Mesendoderm (in vitro differentiated cells): ENCODE data around the gene PAM.

Source experiments
- DNase-seq: peaks from one replicate; pipeline ENCODE4 v3.0.0; 2013
- H2AK5ac ChIP-seq: 2 replicates; pipeline ENCODE4 v1.6.1; 2013; ENCODE audit warnings: low read length, inconsistent platforms
- H2BK120ac ChIP-seq: 2 replicates; pipeline ENCODE4 v1.6.1; 2013; ENCODE audit warnings: low read depth, mild to moderate bottlenecking, low read length, moderate library complexity, mixed read lengths
- H2BK15ac ChIP-seq: replicated peaks from 2 replicates; pipeline ENCODE4 v1.6.1; 2013; ENCODE audit warnings: low read depth, mild to moderate bottlenecking, moderate library complexity
- H2BK5ac ChIP-seq: 2 replicates; pipeline ENCODE4 v1.6.1; 2013; ENCODE audit warnings: low read length, inconsistent platforms
- H3K18ac ChIP-seq: 2 replicates; pipeline ENCODE4 v1.6.1; 2013; ENCODE audit warnings: mild to moderate bottlenecking, low read length, mixed read lengths
- H3K23ac ChIP-seq: one replicate; pipeline ENCODE4 v1.6.1; 2013; ENCODE audit warnings: low read length
- H3K27ac ChIP-seq: 2 replicates; pipeline ENCODE4 v1.5.1; 2013; ENCODE audit warnings: low read depth, mild to moderate bottlenecking, inconsistent platforms, low read length, moderate library complexity
- H3K27me3 ChIP-seq: 2 replicates; pipeline ENCODE4 v1.6.1; 2013; ENCODE audit warnings: low read length, control low read depth, mild to moderate bottlenecking, inconsistent platforms; ENCODE audit not compliant: insufficient read depth, poor library complexity
- H3K36me3 ChIP-seq: 2 replicates; pipeline ENCODE4 v1.6.1; 2013; ENCODE audit warnings: low read length, inconsistent platforms; ENCODE audit not compliant: control insufficient read depth, insufficient read depth
- H3K4ac ChIP-seq: one replicate; pipeline ENCODE4 v1.6.1; 2013; ENCODE audit warnings: low read depth, mild to moderate bottlenecking, low read length, moderate library complexity
- H3K4me1 ChIP-seq: 2 replicates; pipeline ENCODE4 v1.6.1; 2013; ENCODE audit warnings: low read depth, low read length, inconsistent platforms; ENCODE audit not compliant: control insufficient read depth
- H3K4me2 ChIP-seq: 2 replicates; pipeline ENCODE4 v1.6.1; 2013; ENCODE audit warnings: low read length
- H3K4me3 ChIP-seq: 2 replicates; pipeline ENCODE4 v1.5.1; 2013; ENCODE audit warnings: mild to moderate bottlenecking, low read length
- H3K56ac ChIP-seq: one replicate; pipeline ENCODE4 v1.6.1; 2013; ENCODE audit warnings: low read length
- H3K79me1 ChIP-seq: 2 replicates; pipeline ENCODE4 v1.6.1; 2013; ENCODE audit warnings: low read length, inconsistent platforms
- H3K79me2 ChIP-seq: 2 replicates; pipeline ENCODE4 v1.6.1; 2013; ENCODE audit warnings: mild to moderate bottlenecking, low read length; ENCODE audit not compliant: control insufficient read depth, insufficient read depth
- H3K9ac ChIP-seq: 2 replicates; pipeline ENCODE4 v1.6.1; 2013; ENCODE audit warnings: low read length, inconsistent platforms
- H4K5ac ChIP-seq: one replicate; pipeline ENCODE4 v1.6.1; 2013; ENCODE audit warnings: low read length
- H4K8ac ChIP-seq: one replicate; pipeline ENCODE4 v1.6.1; 2013; ENCODE audit warnings: low read depth, mild to moderate bottlenecking, control low read depth, low read length, moderate library complexity
- WGBS: extraction: QIAGEN DNeasy Blood & Tissue Kit; methylation state at CpG from one replicate; pipeline ENCODE4 v1.1.7; 2013; ENCODE audit warnings: low lambda C conversion rate, missing lambda C conversion rate; ENCODE audit not compliant: insufficient coverage; ENCODE audit errors: extremely low coverage; 5-methylcytosine and 5-hydroxymethylcytosine counted together

Gene PAM

DNA sequence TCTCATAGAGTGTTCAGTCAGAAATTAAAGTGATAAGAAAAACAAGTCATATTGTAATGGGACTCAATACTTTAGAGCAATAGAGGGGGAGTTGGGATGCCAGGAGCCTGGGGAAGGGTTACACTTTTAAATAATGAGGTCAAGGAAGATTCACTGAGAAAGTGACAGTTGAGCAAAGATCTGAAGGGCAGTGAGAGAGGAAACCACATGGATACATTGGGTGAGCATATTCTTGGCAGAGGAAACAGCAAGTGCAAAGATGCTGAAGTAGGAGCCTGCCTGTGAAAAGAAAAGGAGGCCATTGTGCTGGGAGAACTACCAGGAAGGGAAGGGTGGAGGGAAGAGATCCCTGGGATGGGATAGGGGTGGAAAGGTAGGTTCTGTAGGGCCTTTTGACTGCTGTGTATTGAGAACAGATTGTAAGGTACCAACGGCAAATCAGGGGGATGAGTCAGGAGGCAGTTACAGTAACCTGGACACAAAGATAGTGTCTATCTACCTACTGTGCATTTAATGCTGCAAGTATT is 79.4 kb downstream of the PAM start:
- H3K4me2 ChIP-seq, result no peak overlapping the region
- H2BK5ac ChIP-seq, result no peak overlapping the region
- no peak overlapping the region for H3K23ac ChIP-seq
- H3K79me1 ChIP-seq, result no peaks in the 10 kb centered on the region
- no peak overlapping the region for H2AK5ac ChIP-seq
- H3K4me1 ChIP-seq, result no peaks in the 10 kb centered on the region
- no peak overlapping the region for H3K4me3 ChIP-seq
- H2BK120ac ChIP-seq, result no peak overlapping the region
- no peak overlapping the region for H3K4ac ChIP-seq
- no peaks in the 10 kb centered on the region for H3K79me2 ChIP-seq
- H4K5ac ChIP-seq, result no peak overlapping the region
- H3K27me3 ChIP-seq, result no peaks in the 10 kb centered on the region
- H3K27ac ChIP-seq, result no peak overlapping the region
- no peak overlapping the region for H3K56ac ChIP-seq
- no peaks in the 10 kb centered on the region for H3K36me3 ChIP-seq
- no peak overlapping the region for H4K8ac ChIP-seq
- no peak for DNase-seq
- no peak overlapping the region for H3K18ac ChIP-seq
- no peak overlapping the region for H3K9ac ChIP-seq
- H2BK15ac ChIP-seq, result no peak overlapping the region
- WGBS, result no CpG with 5 or more reads among the region's 1 CpG

- Histone ChIP-seq H3K56ac (no peak overlapping the region), H3K4ac (no peak overlapping the region), H2AK5ac (no peak overlapping the region), H3K79me1 (no peaks in the 10 kb centered on the region), H3K23ac (no peak overlapping the region), H2BK120ac (no peak overlapping the region), H3K4me3 (no peak overlapping the region), H3K4me2 (no peak overlapping the region), H3K4me1 (no peaks in the 10 kb centered on the region), H3K27me3 (no peaks in the 10 kb centered on the region), H4K8ac (no peak overlapping the region), H3K18ac (no peak overlapping the region), H3K79me2 (no peaks in the 10 kb centered on the region), H3K27ac (no peak overlapping the region), H3K9ac (no peak overlapping the region), H3K36me3 (no peaks in the 10 kb centered on the region), H2BK5ac (no peak overlapping the region), H2BK15ac (no peak overlapping the region), H4K5ac (no peak overlapping the region)
- DNase-seq, result no peak
- no CpG with 5 or more reads among the region's 2 CpGs for WGBS
These were observed 80.6 kb downstream of the PAM start for GRCh38 chr5:102835717-102836116.

DNA sequence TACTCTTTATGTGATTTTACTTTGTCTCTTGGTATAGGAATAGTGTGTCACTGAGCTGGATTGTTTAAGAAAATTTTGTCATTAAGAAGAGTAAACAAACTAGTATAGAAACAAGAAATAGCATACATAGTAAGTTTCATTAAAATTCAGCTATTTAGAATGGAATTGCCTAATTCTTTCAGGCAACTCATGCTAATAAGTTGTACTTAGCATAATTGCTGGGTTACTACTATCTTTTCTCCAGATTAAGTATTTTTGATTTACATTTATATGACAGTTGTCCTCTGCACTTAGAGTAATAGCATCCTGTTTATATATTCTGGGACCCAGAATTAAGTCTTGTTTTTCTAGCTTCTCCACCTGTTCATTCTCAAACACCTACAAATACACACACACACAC is 85.9 kb downstream of the PAM start:
- no peak overlapping the region for H3K56ac ChIP-seq
- H3K9ac ChIP-seq, result no peak overlapping the region
- H3K27ac ChIP-seq, result no peak overlapping the region
- no peak overlapping the region for H3K23ac ChIP-seq
- no peak overlapping the region for H2BK5ac ChIP-seq
- no peak overlapping the region for H3K4me3 ChIP-seq
- no peak overlapping the region for H2BK120ac ChIP-seq
- H3K4me2 ChIP-seq, result no peak overlapping the region
- no peaks in the 10 kb centered on the region for H3K27me3 ChIP-seq
- H3K4ac ChIP-seq, result no peak overlapping the region
- H2AK5ac ChIP-seq, result no peak overlapping the region
- H2BK15ac ChIP-seq, result no peak overlapping the region
- H4K5ac ChIP-seq, result no peak overlapping the region
- no peak overlapping the region for H3K18ac ChIP-seq
- H3K36me3 ChIP-seq, result no peaks in the 10 kb centered on the region
- no peaks in the 10 kb centered on the region for H3K4me1 ChIP-seq
- no peaks in the 10 kb centered on the region for H3K79me2 ChIP-seq
- H4K8ac ChIP-seq, result no peak overlapping the region
- H3K79me1 ChIP-seq, result no peaks in the 10 kb centered on the region
- no peak for DNase-seq

GRCh38 chr5:102843997-102844396 is 88.9 kb downstream of the PAM start:
- Histone ChIP-seq H2BK5ac (no peak overlapping the region), H3K18ac (no peak overlapping the region)

GRCh38 chr5:102845041-102845440 is 89.9 kb downstream of the PAM start:
- no peaks in the 10 kb centered on the region for H3K27me3 ChIP-seq
- no peaks in the 10 kb centered on the region for H3K36me3 ChIP-seq
- no peak overlapping the region for H4K8ac ChIP-seq
- no peaks in the 10 kb centered on the region for H3K79me1 ChIP-seq
- H2BK120ac ChIP-seq, result no peak overlapping the region
- H2AK5ac ChIP-seq, result no peak overlapping the region
- no peak overlapping the region for H4K5ac ChIP-seq
- no peak overlapping the region for H3K23ac ChIP-seq
- no peaks in the 10 kb centered on the region for H3K79me2 ChIP-seq
- no peak overlapping the region for H2BK5ac ChIP-seq
- no peaks in the 10 kb centered on the region for H3K4me1 ChIP-seq
- H3K4ac ChIP-seq, result no peak overlapping the region
- H3K56ac ChIP-seq, result no peak overlapping the region
- H3K27ac ChIP-seq, result no peak overlapping the region
- H2BK15ac ChIP-seq, result no peak overlapping the region
- no peak overlapping the region for H3K18ac ChIP-seq
- no peak overlapping the region for H3K9ac ChIP-seq
- no peak for DNase-seq
- WGBS, result no CpG with 5 or more reads among the region's 5 CpGs
- no peak overlapping the region for H3K4me3 ChIP-seq
- no peak overlapping the region for H3K4me2 ChIP-seq

More at GRCh38 chr5:102843997-102844396, 88.9 kb downstream of the PAM start:
- Histone ChIP-seq H3K56ac (no peak overlapping the region), H3K27me3 (no peaks in the 10 kb centered on the region), H2BK15ac (no peak overlapping the region), H3K4ac (no peak overlapping the region), H3K4me2 (no peak overlapping the region), H3K79me2 (no peaks in the 10 kb centered on the region), H4K5ac (no peak overlapping the region), H3K79me1 (no peaks in the 10 kb centered on the region), H3K4me3 (no peak overlapping the region), H2AK5ac (no peak overlapping the region), H3K9ac (no peak overlapping the region), H3K27ac (no peak overlapping the region), H4K8ac (no peak overlapping the region), H3K36me3 (no peaks in the 10 kb centered on the region), H3K4me1 (no peaks in the 10 kb centered on the region), H2BK120ac (no peak overlapping the region), H3K23ac (no peak overlapping the region)
- WGBS, result no CpG with 5 or more reads among the region's 1 CpG
- no peak for DNase-seq

GRCh38 chr5:102850503-102850902 is 95.4 kb downstream of the PAM start:
- Histone ChIP-seq H3K18ac (no peak overlapping the region), H2AK5ac (no peak overlapping the region), H3K36me3 (no peaks in the 10 kb centered on the region), H3K4me3 (no peak overlapping the region), H3K79me1 (no peaks in the 10 kb centered on the region), H3K27ac (no peak overlapping the region), H3K9ac (no peak overlapping the region), H4K5ac (no peak overlapping the region), H3K4me2 (no peak overlapping the region), H3K4ac (no peak overlapping the region), H2BK120ac (no peak overlapping the region), H3K79me2 (no peaks in the 10 kb centered on the region), H3K23ac (no peak overlapping the region), H2BK15ac (no peak overlapping the region), H3K4me1 (no peaks in the 10 kb centered on the region), H2BK5ac (no peak overlapping the region), H3K27me3 (no peaks in the 10 kb centered on the region), H4K8ac (no peak overlapping the region), H3K56ac (no peak overlapping the region)
- no CpG with 5 or more reads among the region's 7 CpGs for WGBS
- DNase-seq, result peak; percentile 12
